Gastroesophageal sphincter (tissue), 4 donors: ENCODE measurements around the gene HNF1B. TPM values are rescaled to one million over a fixed set of nuclear protein-coding genes. Genes with fewer than 3 reads are reported as not detected.

ENCODE experiments used
- ATAC-seq: fragments of 150-250 bp; one replicate; pipeline ENCODE4 v1.9.1; 2016; ENCODE audit warnings: mild to moderate bottlenecking, moderate library complexity
- H3K27ac ChIP-seq, 4 donors: fragments of 200-600 bp; sonication (generic) in 3 of 4; 1 replicate in 3 of 4; 2 replicates in 1 of 4; pipeline ENCODE4 v1.5.1; 2016 to 2019
- H3K27me3 ChIP-seq: fragments of 200-600 bp; sonication (generic); one replicate; pipeline ENCODE4 v1.5.1; 2019
- H3K36me3 ChIP-seq, 2 donors: fragments of 200-600 bp; sonication (generic); one replicate each; pipeline ENCODE4 v1.5.1; 2019; ENCODE audit warnings: control low read depth in 1 of 2
- H3K4me1 ChIP-seq, 3 donors: fragments of 200-600 bp; sonication (generic); 1 replicate in 2 of 3; 2 replicates in 1 of 3; pipeline ENCODE4 v1.5.1; 2016 to 2019; ENCODE audit warnings: control low read depth in 2 of 3
- H3K4me3 ChIP-seq, 2 donors: fragments of 200-600 bp; sonication (generic); one replicate each; pipeline ENCODE4 v1.5.1; 2019; ENCODE audit warnings: mild to moderate bottlenecking in 1 of 2, moderate library complexity in 1 of 2
- H3K9me3 ChIP-seq, 3 donors: fragments of 200-600 bp; sonication (generic); one replicate each; pipeline ENCODE4 v1.5.1; 2017 to 2019; ENCODE audit warnings: control low read depth in 2 of 3
- EP300 ChIP-seq: sonication (generic); formaldehyde crosslinking; IDR thresholded peaks from one replicate; pipeline ENCODE4 v1.6.1; 2017; ENCODE audit warnings: antibody characterized with exemption, mild to moderate bottlenecking
- POLR2A ChIP-seq, 2 donors: fragments of 450-650 bp; IDR thresholded peaks; one replicate each; pipeline ENCODE4 v1.6.1; 2017; ENCODE audit warnings: antibody characterized with exemption in 2 of 2, mild to moderate bottlenecking in 2 of 2, moderate library complexity in 1 of 2
- POLR2AphosphoS5 ChIP-seq: sonication (generic); formaldehyde crosslinking; IDR thresholded peaks from one replicate; pipeline ENCODE4 v1.6.1; 2017; ENCODE audit warnings: antibody characterized with exemption
- WGBS, 2 donors: methylation state at CpG; one replicate each; pipeline ENCODE4 v1.1.5; 2018; ENCODE audit warnings: low coverage in 1 of 2; 5-methylcytosine and 5-hydroxymethylcytosine counted together
- total RNA-seq, 4 donors: library from RNA; depleted of rRNA; stranded (reverse); fragments of >200 nt; gene quantifications; one replicate each; pipeline ENCODE4 v1.1.0, GENCODE V29; 2016
- TF ChIP-seq, protein P1 (sequence below), 4 experiments: fragments of 200-600 bp in 2 of 4; fragments of 450-650 bp in 2 of 4; sonication (generic) in 1 of 4; IDR thresholded peaks; one replicate each; pipeline ENCODE4 v1.5.1; 2017 to 2019; ENCODE audit warnings: antibody characterized with exemption in 4 of 4, mild to moderate bottlenecking in 2 of 4, moderate library complexity in 2 of 4

HNF1B gene
- total RNA-seq, 4 donors from 2014 or later = not detected

- Histone ChIP-seq H3K27ac (no peak overlapping the region), H3K4me3 (no peak overlapping the region), H3K36me3 (no peaks in the 10 kb centered on the region), H3K27me3 (peaks cover 50% of the 10 kb centered on the region), H3K9me3 (peaks cover 0 to 21% (median 0%) of the 10 kb centered on the region in 3 donors), H3K4me1 (no peaks in the 10 kb centered on the region)
- no peak for TF ChIP-seq EP300
- no peak for TF ChIP-seq POLR2A (IDR thresholded peaks at IDR 0.05)
- no peak for TF ChIP-seq POLR2AphosphoS5
- TF ChIP-seq, protein P1, sequence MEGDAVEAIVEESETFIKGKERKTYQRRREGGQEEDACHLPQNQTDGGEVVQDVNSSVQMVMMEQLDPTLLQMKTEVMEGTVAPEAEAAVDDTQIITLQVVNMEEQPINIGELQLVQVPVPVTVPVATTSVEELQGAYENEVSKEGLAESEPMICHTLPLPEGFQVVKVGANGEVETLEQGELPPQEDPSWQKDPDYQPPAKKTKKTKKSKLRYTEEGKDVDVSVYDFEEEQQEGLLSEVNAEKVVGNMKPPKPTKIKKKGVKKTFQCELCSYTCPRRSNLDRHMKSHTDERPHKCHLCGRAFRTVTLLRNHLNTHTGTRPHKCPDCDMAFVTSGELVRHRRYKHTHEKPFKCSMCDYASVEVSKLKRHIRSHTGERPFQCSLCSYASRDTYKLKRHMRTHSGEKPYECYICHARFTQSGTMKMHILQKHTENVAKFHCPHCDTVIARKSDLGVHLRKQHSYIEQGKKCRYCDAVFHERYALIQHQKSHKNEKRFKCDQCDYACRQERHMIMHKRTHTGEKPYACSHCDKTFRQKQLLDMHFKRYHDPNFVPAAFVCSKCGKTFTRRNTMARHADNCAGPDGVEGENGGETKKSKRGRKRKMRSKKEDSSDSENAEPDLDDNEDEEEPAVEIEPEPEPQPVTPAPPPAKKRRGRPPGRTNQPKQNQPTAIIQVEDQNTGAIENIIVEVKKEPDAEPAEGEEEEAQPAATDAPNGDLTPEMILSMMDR (IDR thresholded peaks at IDR 0.05) = no peak
- WGBS, 2 donors = 93 to 94% methylated on average over 3 to 6 of the region's 6 CpGs
- no peak for ATAC-seq
Observed at GRCh38 chr17:37769050-37769449, 24.2 kb upstream of the HNF1B start.

- Histone ChIP-seq H3K27ac (no peak overlapping the region), H3K27me3 (peaks cover 52% of the 10 kb centered on the region), H3K4me1 (no peaks in the 10 kb centered on the region), H3K9me3 (peaks cover 0 to 21% (median 0%) of the 10 kb centered on the region in 3 donors), H3K36me3 (no peaks in the 10 kb centered on the region), H3K4me3 (no peak overlapping the region)
- TF ChIP-seq POLR2A (IDR thresholded peaks at IDR 0.05) (no peak), EP300 (no peak), POLR2AphosphoS5 (no peak)
- TF ChIP-seq, protein P1 (IDR thresholded peaks at IDR 0.05) = no peak
- 89 to 100% methylated on average over 1 of the region's 2 CpGs for WGBS, 2 donors
- ATAC-seq = no peak
Observed at GRCh38 chr17:37768438-37768837, 23.6 kb upstream of the HNF1B start.

DNA sequence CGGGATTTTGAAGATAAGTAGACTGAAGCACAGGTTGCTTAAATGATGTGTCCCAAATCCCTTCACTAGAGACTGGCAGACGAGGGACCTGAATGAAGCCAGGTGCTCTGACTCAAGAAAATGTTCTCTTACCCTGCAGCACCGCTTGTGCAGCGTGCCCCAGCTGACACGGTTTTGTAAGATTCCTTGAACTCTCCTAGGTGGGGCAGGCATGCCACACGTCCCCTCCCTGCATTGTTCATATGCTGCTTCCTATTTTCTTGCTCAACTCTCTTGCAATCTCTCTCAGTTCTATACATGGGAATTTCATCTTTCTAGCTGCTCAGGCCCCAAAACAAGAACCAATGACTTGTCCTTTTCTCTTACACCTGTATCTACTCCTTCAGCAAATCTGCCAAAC lies 22.1 kb upstream of the HNF1B start:
- TF ChIP-seq POLR2A (IDR thresholded peaks at IDR 0.05) = no peak
- no peak for TF ChIP-seq EP300
- TF ChIP-seq POLR2AphosphoS5 = no peak
- TF ChIP-seq, protein P1 (IDR thresholded peaks at IDR 0.05) = no peak
- Histone ChIP-seq H3K27ac (no peak overlapping the region), H3K4me1 (no peaks in the 10 kb centered on the region), H3K4me3 (no peak overlapping the region), H3K36me3 (no peaks in the 10 kb centered on the region), H3K27me3 (peaks cover 61% of the 10 kb centered on the region), H3K9me3 (peaks cover 0 to 21% (median 0%) of the 10 kb centered on the region in 3 donors)
- ATAC-seq = no peak
- 56 to 57% methylated on average over 2 to 6 of the region's 6 CpGs for WGBS, 2 donors

GRCh38 chr17:37764383-37764782 lies 19.5 kb upstream of the HNF1B start:
- Histone ChIP-seq H3K27ac (no peak overlapping the region), H3K4me1 (no peaks in the 10 kb centered on the region), H3K36me3 (no peaks in the 10 kb centered on the region), H3K27me3 (peaks cover 71% of the 10 kb centered on the region), H3K4me3 (no peak overlapping the region), H3K9me3 (peaks cover 0 to 20% (median 0%) of the 10 kb centered on the region in 3 donors)
- WGBS, 2 donors = 27 to 52% methylated on average over 1 to 3 of the region's 3 CpGs
- TF ChIP-seq EP300 (no peak), POLR2A (IDR thresholded peaks at IDR 0.05) (no peak), POLR2AphosphoS5 (no peak)
- TF ChIP-seq, protein P1 (IDR thresholded peaks at IDR 0.05) = no peak
- ATAC-seq = no peak

- H3K27me3 ChIP-seq = peaks cover 79% of the 10 kb centered on the region
- no peak overlapping the region for H3K27ac ChIP-seq
- no peak overlapping the region for H3K4me3 ChIP-seq
- no peaks in the 10 kb centered on the region for H3K4me1 ChIP-seq
- no peaks in the 10 kb centered on the region for H3K36me3 ChIP-seq
- no peak for ATAC-seq
- TF ChIP-seq, protein P1 (IDR thresholded peaks at IDR 0.05) = no peak
- TF ChIP-seq POLR2AphosphoS5 (no peak), EP300 (no peak), POLR2A (IDR thresholded peaks at IDR 0.05) (no peak)
- H3K9me3 ChIP-seq = peaks cover 0 to 3% (median 0%) of the 10 kb centered on the region in 3 donors
- 0 to 27% methylated on average over 3 to 7 of the region's 7 CpGs for WGBS, 2 donors
Observed at GRCh38 chr17:37762666-37763065, 17.8 kb upstream of the HNF1B start.
